Adipocyte (in vitro differentiated cells): ENCODE data around the gene TAS2R43.
"Not testable (repeated sequence)": the region's sequence is repeated elsewhere in the genome, so short reads cannot be mapped to it uniquely, and the experiment has no call there.

Source experiments
- DNase-seq: peaks from one replicate; pipeline ENCODE4 v3.0.0-alpha.2; 2015; ENCODE audit warnings: low read depth
- H3K27me3 ChIP-seq: replicated peaks from 2 replicates; pipeline ENCODE4 v1.7.0; 2013; ENCODE audit warnings: mild to moderate bottlenecking, low read length, moderate library complexity; ENCODE audit not compliant: control insufficient read depth, insufficient read depth
- H3K36me3 ChIP-seq: 2 replicates; pipeline ENCODE4 v1.7.0; 2013; ENCODE audit warnings: low read length, mild to moderate bottlenecking, moderate library complexity; ENCODE audit not compliant: control insufficient read depth, insufficient read depth, severe bottlenecking
- H3K4me1 ChIP-seq: 2 replicates; pipeline ENCODE4 v1.7.0; 2013; ENCODE audit warnings: mild to moderate bottlenecking, low read length, moderate library complexity; ENCODE audit not compliant: control insufficient read depth, insufficient read depth
- H3K4me3 ChIP-seq: 2 replicates; pipeline ENCODE4 v1.7.0; 2013; ENCODE audit warnings: mild to moderate bottlenecking, low read length, moderate library complexity
- H3K9ac ChIP-seq: 2 replicates; pipeline ENCODE4 v1.7.0; 2013; ENCODE audit warnings: mild to moderate bottlenecking, low read length, moderate library complexity
- H3K9me3 ChIP-seq: 2 replicates; pipeline ENCODE4 v1.7.0; 2013; ENCODE audit warnings: mild to moderate bottlenecking, low read length, moderate library complexity; ENCODE audit not compliant: control insufficient read depth

The TAS2R43 gene

GRCh38 chr12:11105546-11105945, 13.4 kb upstream of the TAS2R43 start:
- no peaks in the 10 kb centered on the region for H3K27me3 ChIP-seq
- no peaks in the 10 kb centered on the region for H3K4me1 ChIP-seq
- peaks cover 3% of the 10 kb centered on the region for H3K9me3 ChIP-seq
- H3K4me3 ChIP-seq = no peak overlapping the region
- H3K9ac ChIP-seq = no peak overlapping the region
- no peak for DNase-seq
- H3K36me3 ChIP-seq = peaks cover 3% of the 10 kb centered on the region

- not testable (repeated sequence) for H3K9ac ChIP-seq, H3K9me3 ChIP-seq, DNase-seq, H3K4me3 ChIP-seq, H3K36me3 ChIP-seq, H3K27me3 ChIP-seq, H3K4me1 ChIP-seq
Measured at GRCh38 chr12:11094910-11095309, 2.8 kb upstream of the TAS2R43 start.

DNA sequence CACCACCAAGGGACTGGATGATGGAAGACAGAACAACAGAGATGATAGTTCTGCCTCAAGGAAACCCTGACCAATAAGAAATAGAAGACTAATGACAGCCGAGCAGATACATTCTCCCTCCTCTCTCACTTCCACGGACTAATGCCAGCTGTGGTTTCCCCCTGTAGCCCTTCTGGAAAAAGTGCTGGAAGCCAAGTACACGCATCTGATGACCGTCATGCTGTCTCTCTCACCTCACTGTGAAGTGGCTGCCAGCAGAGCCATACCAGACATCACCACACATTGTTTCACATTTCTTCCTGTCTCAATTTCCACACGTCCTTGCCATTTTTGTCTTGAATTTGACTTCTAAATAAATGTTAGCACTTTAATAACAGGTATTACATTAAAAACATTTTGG, 2.9 kb downstream of the TAS2R43 start:
- no peaks in the 10 kb centered on the region for H3K4me1 ChIP-seq
- no peaks in the 10 kb centered on the region for H3K9me3 ChIP-seq
- no peak overlapping the region for H3K4me3 ChIP-seq
- H3K9ac ChIP-seq = no peak overlapping the region
- no peak for DNase-seq
- H3K36me3 ChIP-seq = no peaks in the 10 kb centered on the region
- H3K27me3 ChIP-seq = no peaks in the 10 kb centered on the region

- no peaks in the 10 kb centered on the region for H3K36me3 ChIP-seq
- DNase-seq = no peak
- no peaks in the 10 kb centered on the region for H3K27me3 ChIP-seq
- H3K4me3 ChIP-seq = no peak overlapping the region
- no peaks in the 10 kb centered on the region for H3K9me3 ChIP-seq
- H3K4me1 ChIP-seq = no peaks in the 10 kb centered on the region
- H3K9ac ChIP-seq = no peak overlapping the region
Measured at GRCh38 chr12:11085419-11085818, 6.7 kb downstream of the TAS2R43 start.

DNA sequence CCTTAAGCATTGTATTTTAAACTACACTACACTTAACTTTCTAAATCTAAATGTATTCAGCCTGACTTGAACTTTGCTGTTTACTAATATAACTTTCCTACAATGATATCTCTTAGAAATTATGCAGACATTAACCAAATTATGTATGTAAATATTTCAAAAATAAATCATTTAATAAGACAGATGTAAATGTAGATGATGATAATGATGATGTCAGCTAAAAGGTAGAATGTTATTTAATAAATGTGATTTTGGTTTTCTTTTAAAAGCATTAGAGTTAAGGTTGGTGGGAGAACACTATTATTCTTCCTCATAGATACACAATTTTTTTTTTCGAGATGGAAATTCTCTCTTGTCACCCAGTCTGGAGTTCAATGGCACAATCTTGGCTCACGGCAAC, 10.1 kb downstream of the TAS2R43 start:
- H3K4me3 ChIP-seq = no peak overlapping the region
- no peak overlapping the region for H3K9ac ChIP-seq
- no peaks in the 10 kb centered on the region for H3K27me3 ChIP-seq
- H3K9me3 ChIP-seq = no peaks in the 10 kb centered on the region
- DNase-seq = no peak
- H3K36me3 ChIP-seq = no peaks in the 10 kb centered on the region
- H3K4me1 ChIP-seq = no peaks in the 10 kb centered on the region

DNA sequence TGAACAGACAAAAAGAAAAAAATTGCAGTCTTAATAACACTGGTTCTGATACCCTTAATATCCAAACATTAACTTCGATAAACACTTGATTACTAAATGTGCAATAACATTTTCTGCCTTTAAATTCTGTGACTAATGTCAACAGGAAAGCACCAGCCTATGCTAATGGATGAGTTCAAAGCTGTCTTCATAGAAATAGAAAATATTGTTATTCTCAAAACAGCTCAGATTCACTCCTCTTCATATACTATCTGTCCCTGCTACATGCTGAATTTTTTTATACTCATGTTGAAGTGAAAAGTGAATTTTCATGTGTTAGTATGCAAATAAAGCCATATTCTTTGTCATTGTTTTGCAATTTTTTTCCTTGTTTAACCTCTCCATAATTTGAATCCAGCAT, 13.9 kb downstream of the TAS2R43 start:
- no peak for DNase-seq
- Histone ChIP-seq H3K9ac (no peak overlapping the region), H3K4me1 (no peaks in the 10 kb centered on the region), H3K36me3 (no peaks in the 10 kb centered on the region), H3K27me3 (no peaks in the 10 kb centered on the region), H3K4me3 (no peak overlapping the region), H3K9me3 (no peaks in the 10 kb centered on the region)

DNA sequence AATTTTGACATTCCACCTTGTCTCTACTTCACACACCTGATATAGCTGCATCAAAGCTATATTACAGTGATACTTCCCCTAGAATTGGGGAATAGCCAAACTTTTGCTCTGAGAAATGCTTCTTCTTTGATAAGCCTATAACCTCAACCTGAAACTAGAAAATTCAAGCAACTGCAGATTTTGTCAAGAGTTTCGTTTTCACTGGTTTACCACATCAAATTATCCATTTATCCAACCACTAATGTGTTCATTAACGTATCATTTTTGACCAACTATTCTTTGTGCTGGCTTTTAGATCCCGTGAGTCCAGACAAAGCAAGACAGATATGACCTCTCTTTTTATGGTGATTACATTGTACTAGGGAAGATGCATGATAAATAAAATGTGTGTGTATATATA, 16.5 kb downstream of the TAS2R43 start:
- no peaks in the 10 kb centered on the region for H3K4me1 ChIP-seq

GRCh38 chr12:11071414-11071813, 20.7 kb downstream of the TAS2R43 start:
- DNase-seq = no peak
- Histone ChIP-seq H3K4me1 (no peaks in the 10 kb centered on the region), H3K9ac (no peak overlapping the region), H3K4me3 (no peak overlapping the region), H3K9me3 (no peaks in the 10 kb centered on the region), H3K36me3 (no peaks in the 10 kb centered on the region), H3K27me3 (no peaks in the 10 kb centered on the region)

More for the DNA sequence above, 16.5 kb downstream of the TAS2R43 start:
- no peaks in the 10 kb centered on the region for H3K27me3 ChIP-seq
- no peak for DNase-seq
- H3K9ac ChIP-seq = no peak overlapping the region
- H3K36me3 ChIP-seq = no peaks in the 10 kb centered on the region
- no peak overlapping the region for H3K4me3 ChIP-seq
- no peaks in the 10 kb centered on the region for H3K9me3 ChIP-seq

GRCh38 chr12:11070999-11071398, 21.1 kb downstream of the TAS2R43 start:
- no peaks in the 10 kb centered on the region for H3K4me1 ChIP-seq
- H3K27me3 ChIP-seq = no peaks in the 10 kb centered on the region
- no peaks in the 10 kb centered on the region for H3K9me3 ChIP-seq
- no peak overlapping the region for H3K4me3 ChIP-seq
- no peak overlapping the region for H3K9ac ChIP-seq
- DNase-seq = no peak
- H3K36me3 ChIP-seq = no peaks in the 10 kb centered on the region

GRCh38 chr12:11069854-11070365, 22.2 kb downstream of the TAS2R43 start:
- no peaks in the 10 kb centered on the region for H3K4me1 ChIP-seq
- no peaks in the 10 kb centered on the region for H3K36me3 ChIP-seq
- no peaks in the 10 kb centered on the region for H3K9me3 ChIP-seq
- no peaks in the 10 kb centered on the region for H3K27me3 ChIP-seq
- no peak overlapping the region for H3K9ac ChIP-seq
- H3K4me3 ChIP-seq = no peak overlapping the region
- no peak for DNase-seq

- H3K9ac ChIP-seq = no peak overlapping the region
- no peaks in the 10 kb centered on the region for H3K36me3 ChIP-seq
- H3K9me3 ChIP-seq = no peaks in the 10 kb centered on the region
- no peaks in the 10 kb centered on the region for H3K27me3 ChIP-seq
- peak; percentile 44 for DNase-seq
- no peaks in the 10 kb centered on the region for H3K4me1 ChIP-seq
- H3K4me3 ChIP-seq = no peak overlapping the region
Measured at GRCh38 chr12:11067514-11067913, 24.6 kb downstream of the TAS2R43 start.

DNA sequence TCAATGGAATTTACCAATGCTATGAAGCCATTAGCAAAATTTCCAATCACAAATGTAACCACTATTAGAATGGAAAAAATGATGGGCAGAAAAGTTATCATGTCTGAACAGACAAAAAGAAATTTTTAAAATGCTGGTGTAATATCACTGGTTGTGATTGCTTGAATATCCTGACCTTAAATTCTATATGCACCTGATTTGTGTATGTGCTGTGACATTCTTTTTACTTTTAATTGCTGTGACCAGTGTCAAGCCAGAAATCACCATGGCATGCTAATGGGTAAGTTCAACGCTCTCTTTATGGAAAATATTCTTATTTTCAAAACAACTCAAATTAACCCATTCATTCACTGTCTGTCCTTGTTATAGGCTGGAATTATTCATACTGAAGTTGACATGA, 29.9 kb downstream of the TAS2R43 start, which contains the start of gene TAS2R46:
TSS of gene TAS2R46 (minus strand) at position 101 of the 400 bp plus-strand sequence. CDS start at position 101, 0 bp downstream.
- not testable (repeated sequence) for H3K9ac ChIP-seq, H3K4me1 ChIP-seq, DNase-seq, H3K4me3 ChIP-seq, H3K9me3 ChIP-seq, H3K27me3 ChIP-seq, H3K36me3 ChIP-seq
